NCI-H187 (cell line): ENCODE data around the gene GPC2.
A peak's percentile ranks its signal among the peaks of the same experiment; 100 is the strongest.

Source experiments
- DNase-seq, 2 experiments: peaks; one replicate each; lab custom pipeline; 2025; lab: John Stamatoyannopoulos, UW

GPC2 gene

GRCh38 chr7:100169147-100169850 lies 7.9 kb downstream of the GPC2 start:
- DNase-seq, result no peak

- no peak for DNase-seq
Measured at GRCh38 chr7:100167912-100168323, 9.3 kb downstream of the GPC2 start.

GRCh38 chr7:100166970-100167911 lies 9.9 kb downstream of the GPC2 start:
- no peak for DNase-seq

- DNase-seq, result no peak
Measured at GRCh38 chr7:100166317-100166940, 10.8 kb downstream of the GPC2 start.

GRCh38 chr7:100163871-100164270 lies 13.3 kb downstream of the GPC2 start:
- no peak for DNase-seq

- DNase-seq, result no peak
Measured at GRCh38 chr7:100163006-100163531, 14.1 kb downstream of the GPC2 start.

- no peak for DNase-seq
Measured at GRCh38 chr7:100160067-100160466, 17.1 kb downstream of the GPC2 start.

GRCh38 chr7:100159099-100159623 lies 18.0 kb downstream of the GPC2 start:
- no peak for DNase-seq

GRCh38 chr7:100158229-100159098 lies 18.7 kb downstream of the GPC2 start, which contains the start of gene TRAPPC14:
Gene TRAPPC14, minus strand, starts transcription at chr7:100158723. Its CDS starts 224 bp downstream, at chr7:100158499.
- DNase-seq, result peak; percentile 73

- DNase-seq, result no peak
Measured at GRCh38 chr7:100157334-100158228, 19.6 kb downstream of the GPC2 start.

GRCh38 chr7:100157069-100157333 lies 20.2 kb downstream of the GPC2 start:
- no peak for DNase-seq

- DNase-seq, result no peak
Measured at GRCh38 chr7:100156331-100157068, 20.7 kb downstream of the GPC2 start.

GRCh38 chr7:100155553-100156317 lies 21.4 kb downstream of the GPC2 start:
- DNase-seq, result no peak

GRCh38 chr7:100154651-100155491 lies 22.3 kb downstream of the GPC2 start:
- no peak for DNase-seq

- DNase-seq, result no peak
Measured at GRCh38 chr7:100153708-100154535, 23.3 kb downstream of the GPC2 start.

- DNase-seq, result no peak
Measured at GRCh38 chr7:100152937-100153666, 24.1 kb downstream of the GPC2 start.
